HCT116 (cell line): ENCODE results near the gene CISTR. TPM values are rescaled to one million over a fixed set of nuclear protein-coding genes. Genes with fewer than 3 reads are reported as not detected.
A peak's percentile ranks its signal among the peaks of the same experiment; 100 is the strongest.

Experiments used
- ATAC-seq: fragments of 200-7000 bp; cut with Tn5 transposase; 2 replicates; pipeline ENCODE4 v1.9.1; 2020; ENCODE audit warnings: mild to moderate bottlenecking, moderate library complexity
- BruUV-seq: library from RNA; stranded (reverse); fragments of 400-500 nt; replicated peaks from 2 replicates; lab custom pipeline; 2021; lab: Mats Ljungman, UMichigan
- CTCF ChIA-PET: fragments of 300-600 bp; sonication (Branson Sonifier 250); formaldehyde crosslinking; loops from one replicate; lab custom pipeline; 2021; ENCODE audit warnings: antibody characterized with exemption; lab: Charles Lee
- POLR2A ChIA-PET: fragments of 300-600, 350-600 bp; sonication (Branson Sonifier 250); formaldehyde crosslinking; loops from one replicate; lab custom pipeline; 2021; ENCODE audit warnings: antibody characterized with exemption; lab: Charles Lee
- RAD21 ChIA-PET, 2 experiments: fragments of 300-600 bp; sonication (Branson Sonifier 250); formaldehyde crosslinking; loops; one replicate each; lab custom pipeline; 2023; ENCODE audit warnings: low total read pairs in 2 of 2; ENCODE audit not compliant: uncharacterized antibody in 2 of 2, unreplicated experiment in 2 of 2, low non-redundant PET in 1 of 2; lab: Charles Lee
- DNase-seq: peaks from one replicate; pipeline ENCODE4 v3.0.0-alpha.2; 2010; ENCODE audit warnings: low read depth, low spot score
- H2AFZ ChIP-seq: fragments of 200-600 bp; shearing (Covaris generic), sonication (generic); 2 replicates; pipeline ENCODE4 v1.6.1; 2017; ENCODE audit warnings: low read depth, mixed run types, mixed read lengths, antibody characterized with exemption, low read length; ENCODE audit not compliant: poor library complexity, severe bottlenecking
- H3K27ac ChIP-seq: 2 replicates; pipeline ENCODE4 v1.5.1; 2012; ENCODE audit warnings: low read depth, low read length
- H3K27me3 ChIP-seq: fragments of 200-600 bp; sonication (generic); 2 replicates; pipeline ENCODE4 v1.6.1; 2016; ENCODE audit warnings: mixed run types, low read length, mixed read lengths; ENCODE audit not compliant: insufficient read depth
- H3K36me3 ChIP-seq, 2 experiments: fragments of 200-500 bp in 1 of 2; fragments of 200-600 bp in 1 of 2; sonication (Bioruptor generic) in 1 of 2; sonication (generic) in 1 of 2; 2 replicates each; pipeline versions ENCODE4 v1.5.1 to v1.6.1; 2014 to 2016; ENCODE audit warnings: low read length in 2 of 2, inconsistent platforms in 1 of 2, mixed read lengths in 1 of 2, mixed run types in 1 of 2; ENCODE audit not compliant: insufficient read depth in 2 of 2, control insufficient read depth in 1 of 2
- H3K4me1 ChIP-seq, 2 experiments: fragments of 200-600 bp in 1 of 2; sonication (generic) in 1 of 2; 2 replicates each; pipeline versions ENCODE4 v1.5.1 to v1.6.1; 2012 to 2017; ENCODE audit warnings: low read length in 2 of 2, inconsistent platforms in 1 of 2, mild to moderate bottlenecking in 1 of 2, mixed read lengths in 1 of 2, mixed run types in 1 of 2, moderate library complexity in 1 of 2; ENCODE audit not compliant: insufficient read depth in 2 of 2, control insufficient read depth in 1 of 2
- H3K4me2 ChIP-seq: fragments of 200-600 bp; sonication (generic); 2 replicates; pipeline ENCODE4 v1.6.1; 2017; ENCODE audit warnings: mixed run types, low read length, mixed read lengths
- H3K4me3 ChIP-seq, 2 experiments: fragments of 200-600 bp in 1 of 2; sonication (generic) in 1 of 2; replicated peaks in 1 of 2; 2 replicates each; pipeline ENCODE4 v1.5.1; 2011 to 2016; ENCODE audit warnings: low read length in 2 of 2, control low read depth in 1 of 2, low read depth in 1 of 2, mild to moderate bottlenecking in 1 of 2, mixed read lengths in 1 of 2, mixed run types in 1 of 2
- H3K79me2 ChIP-seq: fragments of 200-600 bp; sonication (generic); 2 replicates; pipeline ENCODE4 v1.6.1; 2017; ENCODE audit warnings: mild to moderate bottlenecking, mixed run types, low read length, moderate library complexity, mixed read lengths; ENCODE audit not compliant: insufficient read depth
- H3K9ac ChIP-seq: fragments of 200-600 bp; sonication (generic); 2 replicates; pipeline ENCODE4 v1.6.1; 2016; ENCODE audit warnings: low read length, mixed read lengths
- H3K9me2 ChIP-seq: fragments of 200-600 bp; sonication (generic), shearing (Covaris generic); 2 replicates; pipeline ENCODE4 v1.6.1; 2017; ENCODE audit warnings: mixed run types, mild to moderate bottlenecking, moderate library complexity; ENCODE audit not compliant: insufficient read depth
- H3K9me3 ChIP-seq, 2 experiments: fragments of 200-500 bp in 1 of 2; fragments of 200-600 bp in 1 of 2; sonication (Bioruptor generic) in 1 of 2; sonication (generic) in 1 of 2; 2 replicates each; pipeline ENCODE4 v1.6.1; 2014 to 2017; ENCODE audit warnings: low read length in 2 of 2, mixed read lengths in 2 of 2, inconsistent platforms in 1 of 2, low read depth in 1 of 2, mild to moderate bottlenecking in 1 of 2, mixed run types in 1 of 2, moderate library complexity in 1 of 2; ENCODE audit not compliant: control insufficient read depth in 1 of 2, insufficient read depth in 1 of 2
- H4K20me1 ChIP-seq: fragments of 200-600 bp; sonication (generic), shearing (Covaris generic); 2 replicates; pipeline ENCODE4 v1.6.1; 2017; ENCODE audit warnings: mixed run types, mild to moderate bottlenecking, moderate library complexity; ENCODE audit not compliant: insufficient read depth
- EGR1 ChIP-seq: IDR thresholded peaks from 2 replicates; pipeline ENCODE4 v1.6.1; 2012; ENCODE audit warnings: low read depth
- EZH2 ChIP-seq: fragments of 200-600 bp; sonication (generic); IDR thresholded peaks from 2 replicates; pipeline ENCODE4 v1.6.1; 2017; ENCODE audit warnings: antibody characterized with exemption, mixed run types
- FOSL1 ChIP-seq: IDR thresholded peaks from 2 replicates; pipeline ENCODE4 v1.6.1; 2012; ENCODE audit warnings: low read depth
- JUND ChIP-seq: IDR thresholded peaks from 2 replicates; pipeline ENCODE4 v1.6.1; 2012
- POLR2A ChIP-seq: IDR thresholded peaks from 2 replicates; pipeline ENCODE4 v1.7.0; 2011; ENCODE audit warnings: borderline replicate concordance; ENCODE audit not compliant: insufficient read depth, insufficient read length; ENCODE audit errors: extremely low read depth
- POLR2AphosphoS5 ChIP-seq: IDR thresholded peaks from 2 replicates; pipeline ENCODE4 v1.6.1; 2011; ENCODE audit warnings: mild to moderate bottlenecking, low read depth, low read length, moderate library complexity
- RAD21 ChIP-seq: IDR thresholded peaks from 2 replicates; pipeline ENCODE4 v1.6.1; 2012; ENCODE audit warnings: low read depth, mild to moderate bottlenecking
- SIN3A ChIP-seq: IDR thresholded peaks from 2 replicates; pipeline ENCODE4 v1.6.1; 2012; ENCODE audit warnings: low read depth
- SRF ChIP-seq: IDR thresholded peaks from 2 replicates; pipeline ENCODE4 v1.6.1; 2012; ENCODE audit warnings: low read depth
- TCF7L2 ChIP-seq: IDR thresholded peaks from 2 replicates; pipeline ENCODE4 v1.7.0; 2011; ENCODE audit warnings: borderline replicate concordance, inconsistent platforms; ENCODE audit not compliant: insufficient read depth, insufficient read length; ENCODE audit errors: extremely low read depth
- YY1 ChIP-seq: IDR thresholded peaks from 2 replicates; pipeline ENCODE4 v1.6.1; 2011; ENCODE audit warnings: low read length, low read depth, moderate library complexity, mild to moderate bottlenecking; ENCODE audit not compliant: insufficient replicate concordance; ENCODE audit errors: extremely low read depth
- ZFX ChIP-seq: fragments of 450-650 bp; IDR thresholded peaks from 2 replicates; pipeline ENCODE4 v1.6.1; 2017
- ZNF274 ChIP-seq: fragments of 200-500 bp; sonication (Bioruptor generic); IDR thresholded peaks from 2 replicates; pipeline ENCODE4 v1.6.1; 2014; ENCODE audit warnings: mild to moderate bottlenecking, low read depth, low read length, inconsistent platforms
- intact Hi-C: fragments of 100-400 bp; cut with micrococcal nuclease; formaldehyde crosslinking; loops from 2 replicates; pipeline ENCODE4 v1.10.0; 2022
- total RNA-seq: library from RNA; stranded (reverse); gene quantifications from one replicate; pipeline ENCODE4 v1.2.1, GENCODE V29; 2021; ENCODE audit not compliant: unreplicated experiment
- TF ChIP-seq, protein P1 (sequence below): IDR thresholded peaks from 2 replicates; pipeline ENCODE4 v1.6.1; 2011; ENCODE audit warnings: mild to moderate bottlenecking, low read length, moderate library complexity; ENCODE audit not compliant: insufficient replicate concordance; ENCODE audit errors: extremely low read depth
- TF ChIP-seq, protein P2 (sequence below), 3 experiments: fragments of 200-600 bp in 1 of 3; sonication (generic) in 1 of 3; IDR thresholded peaks in 2 of 3; conservative IDR thresholded peaks in 1 of 3; 2 replicates each; pipeline ENCODE4 v1.5.1; 2012 to 2017; ENCODE audit warnings: low read depth in 2 of 3, low read length in 2 of 3, antibody characterized with exemption in 1 of 3, borderline replicate concordance in 1 of 3, control low read depth in 1 of 3, mild to moderate bottlenecking in 1 of 3, mixed read lengths in 1 of 3, mixed run types in 1 of 3, moderate library complexity in 1 of 3; ENCODE audit not compliant: insufficient read depth in 1 of 3
- TF ChIP-seq, protein P3 (sequence below): IDR thresholded peaks from 2 replicates; pipeline ENCODE4 v1.6.1; 2012; ENCODE audit warnings: low read depth

CISTR gene
- total RNA-seq, 1 experiment from 2014 or later, result not detected

DNA sequence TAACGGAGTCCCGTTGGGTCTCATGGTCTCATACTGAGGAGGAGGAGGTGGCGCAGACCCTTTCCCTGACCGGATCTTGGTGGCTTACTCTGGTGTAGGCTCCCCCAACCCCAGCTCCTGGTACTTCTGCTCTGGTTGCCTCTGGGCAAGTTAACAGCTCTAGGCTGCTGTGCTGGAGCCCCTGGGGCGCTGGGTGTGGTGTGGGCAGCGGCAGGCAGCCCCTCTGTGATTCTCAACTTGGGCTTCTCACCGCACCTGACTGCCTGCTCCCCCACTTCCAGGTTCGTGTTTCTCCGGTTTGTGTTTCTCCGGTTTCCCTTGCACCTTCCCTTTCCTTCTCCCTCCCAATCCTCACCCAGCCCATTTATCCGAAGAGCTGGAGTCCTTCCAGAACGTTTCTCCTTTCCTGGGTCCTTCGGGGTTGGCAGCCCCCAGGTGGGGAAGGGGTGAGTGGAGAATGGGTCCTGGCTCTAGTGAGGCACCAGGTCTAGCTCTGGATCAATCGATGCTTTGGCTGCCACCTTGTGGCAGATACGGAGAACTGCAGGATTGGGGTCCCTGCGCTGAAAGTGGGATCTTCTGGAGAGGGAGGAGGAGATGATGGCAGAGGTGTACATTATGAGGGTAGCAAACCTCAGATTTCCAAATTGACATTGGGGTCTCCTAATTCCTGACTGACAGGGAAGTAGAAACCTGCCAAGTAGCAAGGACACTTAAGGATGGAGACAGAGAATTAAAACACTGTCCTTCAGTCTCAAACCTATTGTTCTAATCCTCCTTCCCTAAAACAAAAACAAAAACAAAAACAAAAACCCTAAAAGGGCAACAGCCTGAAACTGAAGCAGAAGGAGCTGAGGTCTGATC is 8.3 kb downstream of the CISTR start:
- intact Hi-C loops, result no loop called here
- no peak overlapping the region for H3K4me2 ChIP-seq
- H3K9ac ChIP-seq, result no peak overlapping the region
- no peaks in the 10 kb centered on the region for H3K36me3 ChIP-seq
- H2AFZ ChIP-seq, result peak overlapping the region; percentile 52
- ChIA-PET RAD21 (interaction anchor here (0.7 to 1.8 kb wide), 4 partner anchors 41 to 43 kb away, joined by 3 to 8 read pairs (median 4); no protein-coding TSS in a partner anchor), POLR2A (interaction anchor here (0.9 to 1.0 kb wide), 2 partner anchors 41 to 235 kb away, joined by 3 to 5 read pairs; no protein-coding TSS in a partner anchor), CTCF (interaction anchor here (0.6 to 6.2 kb wide), 21 partner anchors 9 to 257 kb away, joined by 3 to 146 read pairs (median 4); partner anchors contain the start of genes CALCOCO1, HOXC9 and TARBP2)
- no peaks in the 10 kb centered on the region for H3K79me2 ChIP-seq
- TF ChIP-seq TCF7L2 (no peak), FOSL1 (no peak), EZH2 (no peak), ZFX (no peak), ZNF274 (no peak), EGR1 (no peak), POLR2AphosphoS5 (no peak), POLR2A (no peak), JUND (no peak), SRF (no peak), SIN3A (no peak), RAD21 (peak; percentile 79), YY1 (no peak)
- TF ChIP-seq, protein P1, sequence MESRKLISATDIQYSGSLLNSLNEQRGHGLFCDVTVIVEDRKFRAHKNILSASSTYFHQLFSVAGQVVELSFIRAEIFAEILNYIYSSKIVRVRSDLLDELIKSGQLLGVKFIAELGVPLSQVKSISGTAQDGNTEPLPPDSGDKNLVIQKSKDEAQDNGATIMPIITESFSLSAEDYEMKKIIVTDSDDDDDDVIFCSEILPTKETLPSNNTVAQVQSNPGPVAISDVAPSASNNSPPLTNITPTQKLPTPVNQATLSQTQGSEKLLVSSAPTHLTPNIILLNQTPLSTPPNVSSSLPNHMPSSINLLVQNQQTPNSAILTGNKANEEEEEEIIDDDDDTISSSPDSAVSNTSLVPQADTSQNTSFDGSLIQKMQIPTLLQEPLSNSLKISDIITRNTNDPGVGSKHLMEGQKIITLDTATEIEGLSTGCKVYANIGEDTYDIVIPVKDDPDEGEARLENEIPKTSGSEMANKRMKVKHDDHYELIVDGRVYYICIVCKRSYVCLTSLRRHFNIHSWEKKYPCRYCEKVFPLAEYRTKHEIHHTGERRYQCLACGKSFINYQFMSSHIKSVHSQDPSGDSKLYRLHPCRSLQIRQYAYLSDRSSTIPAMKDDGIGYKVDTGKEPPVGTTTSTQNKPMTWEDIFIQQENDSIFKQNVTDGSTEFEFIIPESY, result no peak
- TF ChIP-seq, protein P2, sequence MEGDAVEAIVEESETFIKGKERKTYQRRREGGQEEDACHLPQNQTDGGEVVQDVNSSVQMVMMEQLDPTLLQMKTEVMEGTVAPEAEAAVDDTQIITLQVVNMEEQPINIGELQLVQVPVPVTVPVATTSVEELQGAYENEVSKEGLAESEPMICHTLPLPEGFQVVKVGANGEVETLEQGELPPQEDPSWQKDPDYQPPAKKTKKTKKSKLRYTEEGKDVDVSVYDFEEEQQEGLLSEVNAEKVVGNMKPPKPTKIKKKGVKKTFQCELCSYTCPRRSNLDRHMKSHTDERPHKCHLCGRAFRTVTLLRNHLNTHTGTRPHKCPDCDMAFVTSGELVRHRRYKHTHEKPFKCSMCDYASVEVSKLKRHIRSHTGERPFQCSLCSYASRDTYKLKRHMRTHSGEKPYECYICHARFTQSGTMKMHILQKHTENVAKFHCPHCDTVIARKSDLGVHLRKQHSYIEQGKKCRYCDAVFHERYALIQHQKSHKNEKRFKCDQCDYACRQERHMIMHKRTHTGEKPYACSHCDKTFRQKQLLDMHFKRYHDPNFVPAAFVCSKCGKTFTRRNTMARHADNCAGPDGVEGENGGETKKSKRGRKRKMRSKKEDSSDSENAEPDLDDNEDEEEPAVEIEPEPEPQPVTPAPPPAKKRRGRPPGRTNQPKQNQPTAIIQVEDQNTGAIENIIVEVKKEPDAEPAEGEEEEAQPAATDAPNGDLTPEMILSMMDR (IDR thresholded peaks at IDR 0.05 in 2 of 3, conservative IDR thresholded peaks at IDR 0.05 in 1 of 3; ENCODE audit: borderline replicate concordance in 1 of 3, insufficient read depth in 1 of 3, low read depth in 2 of 3, low read length in 2 of 3), result peak; percentile 88 to 91 (median 88)
- TF ChIP-seq, protein P3, sequence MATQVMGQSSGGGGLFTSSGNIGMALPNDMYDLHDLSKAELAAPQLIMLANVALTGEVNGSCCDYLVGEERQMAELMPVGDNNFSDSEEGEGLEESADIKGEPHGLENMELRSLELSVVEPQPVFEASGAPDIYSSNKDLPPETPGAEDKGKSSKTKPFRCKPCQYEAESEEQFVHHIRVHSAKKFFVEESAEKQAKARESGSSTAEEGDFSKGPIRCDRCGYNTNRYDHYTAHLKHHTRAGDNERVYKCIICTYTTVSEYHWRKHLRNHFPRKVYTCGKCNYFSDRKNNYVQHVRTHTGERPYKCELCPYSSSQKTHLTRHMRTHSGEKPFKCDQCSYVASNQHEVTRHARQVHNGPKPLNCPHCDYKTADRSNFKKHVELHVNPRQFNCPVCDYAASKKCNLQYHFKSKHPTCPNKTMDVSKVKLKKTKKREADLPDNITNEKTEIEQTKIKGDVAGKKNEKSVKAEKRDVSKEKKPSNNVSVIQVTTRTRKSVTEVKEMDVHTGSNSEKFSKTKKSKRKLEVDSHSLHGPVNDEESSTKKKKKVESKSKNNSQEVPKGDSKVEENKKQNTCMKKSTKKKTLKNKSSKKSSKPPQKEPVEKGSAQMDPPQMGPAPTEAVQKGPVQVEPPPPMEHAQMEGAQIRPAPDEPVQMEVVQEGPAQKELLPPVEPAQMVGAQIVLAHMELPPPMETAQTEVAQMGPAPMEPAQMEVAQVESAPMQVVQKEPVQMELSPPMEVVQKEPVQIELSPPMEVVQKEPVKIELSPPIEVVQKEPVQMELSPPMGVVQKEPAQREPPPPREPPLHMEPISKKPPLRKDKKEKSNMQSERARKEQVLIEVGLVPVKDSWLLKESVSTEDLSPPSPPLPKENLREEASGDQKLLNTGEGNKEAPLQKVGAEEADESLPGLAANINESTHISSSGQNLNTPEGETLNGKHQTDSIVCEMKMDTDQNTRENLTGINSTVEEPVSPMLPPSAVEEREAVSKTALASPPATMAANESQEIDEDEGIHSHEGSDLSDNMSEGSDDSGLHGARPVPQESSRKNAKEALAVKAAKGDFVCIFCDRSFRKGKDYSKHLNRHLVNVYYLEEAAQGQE, result no peak
- ATAC-seq (peak; percentile 71), DNase-seq (no peak)
- H3K9me2 ChIP-seq, result no peaks in the 10 kb centered on the region
- no TSS peak for BruUV-seq
- peaks cover 2 to 14% of the 10 kb centered on the region in 2 experiments; a peak in 3 of 4 replicates for H3K4me1 ChIP-seq
- H3K27me3 ChIP-seq, result no peaks in the 10 kb centered on the region
- H3K4me3 ChIP-seq, result no peak overlapping the region
- no peaks in the 10 kb centered on the region for H4K20me1 ChIP-seq
- no peak overlapping the region for H3K27ac ChIP-seq
- no peaks in the 10 kb centered on the region for H3K9me3 ChIP-seq
